ENCODE measurements around the gene PGBD5.

DNA sequence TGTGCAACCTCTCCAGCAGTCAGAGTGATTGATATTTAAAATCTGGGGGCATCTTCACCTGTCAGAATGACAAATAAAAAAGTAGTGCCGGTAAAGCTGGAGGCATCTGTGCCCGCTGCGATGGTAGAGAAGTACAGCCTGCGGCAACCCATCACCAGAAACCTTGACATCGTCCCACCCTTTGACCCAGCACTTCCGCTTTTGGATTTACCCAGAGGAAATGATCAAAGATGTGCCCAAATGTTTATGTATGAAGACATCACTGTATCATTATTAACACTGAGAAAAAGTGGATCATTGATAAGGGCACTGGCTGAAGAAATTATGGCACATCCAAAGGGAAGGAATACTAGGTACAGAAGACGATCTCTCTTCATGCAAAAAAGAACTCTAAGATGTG is 96.0 kb downstream of the PGBD5 start:
- TF ChIP-seq, protein P1, sequence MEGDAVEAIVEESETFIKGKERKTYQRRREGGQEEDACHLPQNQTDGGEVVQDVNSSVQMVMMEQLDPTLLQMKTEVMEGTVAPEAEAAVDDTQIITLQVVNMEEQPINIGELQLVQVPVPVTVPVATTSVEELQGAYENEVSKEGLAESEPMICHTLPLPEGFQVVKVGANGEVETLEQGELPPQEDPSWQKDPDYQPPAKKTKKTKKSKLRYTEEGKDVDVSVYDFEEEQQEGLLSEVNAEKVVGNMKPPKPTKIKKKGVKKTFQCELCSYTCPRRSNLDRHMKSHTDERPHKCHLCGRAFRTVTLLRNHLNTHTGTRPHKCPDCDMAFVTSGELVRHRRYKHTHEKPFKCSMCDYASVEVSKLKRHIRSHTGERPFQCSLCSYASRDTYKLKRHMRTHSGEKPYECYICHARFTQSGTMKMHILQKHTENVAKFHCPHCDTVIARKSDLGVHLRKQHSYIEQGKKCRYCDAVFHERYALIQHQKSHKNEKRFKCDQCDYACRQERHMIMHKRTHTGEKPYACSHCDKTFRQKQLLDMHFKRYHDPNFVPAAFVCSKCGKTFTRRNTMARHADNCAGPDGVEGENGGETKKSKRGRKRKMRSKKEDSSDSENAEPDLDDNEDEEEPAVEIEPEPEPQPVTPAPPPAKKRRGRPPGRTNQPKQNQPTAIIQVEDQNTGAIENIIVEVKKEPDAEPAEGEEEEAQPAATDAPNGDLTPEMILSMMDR (IDR thresholded peaks at IDR 0.05; ENCODE audit: low read depth, low read length): no peak
- no peak for TF ChIP-seq EZH2phosphoT487 (IDR thresholded peaks at IDR 0.05; ENCODE audit: low read depth)
